HG02970 (cell line): Measurements from ENCODE around the gene WWTR1.

Experiments
- ATAC-seq: cut with Tn5 transposase; IDR thresholded peaks from one replicate; pipeline ENCODE4 v1.9.1; 2021; ENCODE audit warnings: mild to moderate bottlenecking, moderate library complexity, moderate number of reproducible peaks; ENCODE audit not compliant: unreplicated experiment, low FRiP score

WWTR1 gene

GRCh38 chr3:149479621-149480325 lies 178.1 kb downstream of the WWTR1 start:
- no peak for ATAC-seq

GRCh38 chr3:149476225-149476624 lies 181.6 kb downstream of the WWTR1 start:
- no peak for ATAC-seq

DNA sequence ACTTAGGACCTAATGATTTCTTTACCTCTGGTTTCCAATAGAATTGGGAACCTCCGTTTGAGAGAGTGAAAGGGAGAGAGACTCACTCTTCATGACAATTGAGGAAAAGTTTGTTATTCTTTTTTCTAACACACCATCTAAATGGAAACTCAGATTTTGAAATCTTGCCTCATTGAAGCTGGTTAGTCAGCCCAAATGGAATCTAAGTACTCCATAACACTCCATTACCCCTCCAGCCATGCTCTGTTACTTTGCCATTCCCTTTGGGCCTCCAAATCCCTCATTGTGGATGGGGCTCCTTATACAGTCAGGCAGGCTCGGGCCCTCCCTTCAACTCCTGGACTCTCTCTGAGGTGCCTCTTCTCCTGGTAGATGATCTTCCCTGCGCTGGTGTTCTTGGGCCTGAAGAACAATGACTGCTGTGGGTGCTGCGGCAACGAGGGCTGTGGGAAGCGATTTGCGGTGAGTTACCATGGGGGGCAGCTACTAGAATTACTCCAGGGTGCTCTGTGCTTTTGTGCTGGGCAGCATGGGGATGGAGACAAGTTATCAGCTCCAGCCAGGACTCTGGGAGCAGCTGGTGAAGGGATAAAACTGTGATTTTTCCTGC lies 182.3 kb downstream of the WWTR1 start:
- no peak for ATAC-seq

- no peak for ATAC-seq
These were observed 183.5 kb downstream of the WWTR1 start, which contains the start of gene TM4SF4 for GRCh38 chr3:149474250-149474817. Gene TM4SF4 (plus strand): TSS chr3:149474697. CDS start chr3:149474878, 181 bp downstream.

GRCh38 chr3:149473357-149474249 lies 184.2 kb downstream of the WWTR1 start:
- no peak for ATAC-seq

- ATAC-seq = no peak
These were observed 185.6 kb downstream of the WWTR1 start for GRCh38 chr3:149472030-149472797.

DNA sequence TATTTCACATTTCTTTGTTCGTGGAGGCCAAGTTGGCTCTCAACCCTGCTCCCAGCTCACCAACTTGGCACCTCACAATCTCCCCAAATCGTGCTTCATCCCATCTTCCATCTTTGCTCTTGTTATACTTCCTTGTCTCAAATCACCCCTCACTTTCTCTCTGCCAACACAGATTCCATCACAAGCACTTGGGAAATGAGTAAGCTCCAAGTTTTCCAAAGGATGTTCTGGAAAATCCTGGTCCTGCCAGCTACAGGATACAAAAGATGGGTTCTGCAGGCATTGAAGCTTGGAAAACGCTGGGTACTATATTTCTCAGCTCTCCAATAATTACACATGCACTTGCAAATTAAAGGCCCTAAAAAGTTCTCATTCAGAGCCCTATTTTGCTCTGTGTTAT lies 187.4 kb downstream of the WWTR1 start:
- no peak for ATAC-seq

- no peak for ATAC-seq
These were observed 189.2 kb downstream of the WWTR1 start for GRCh38 chr3:149468504-149469212.
